G401 (cell line): ENCODE measurements around the gene PLCL2. TPM values are rescaled to one million over a fixed set of nuclear protein-coding genes. Genes with fewer than 3 reads are reported as not detected.
"Not testable (repeated sequence)": the region's sequence is repeated elsewhere in the genome, so short reads cannot be mapped to it uniquely, and the experiment has no call there.

Experiments
- DNase-seq: peaks from one replicate; pipeline ENCODE4 v3.0.0-alpha.2; 2015; ENCODE audit warnings: low spot score
- in situ Hi-C: cut with HindIII; loops from 2 replicates; pipeline ENCODE4 v1.10.0; 2016; ENCODE audit warnings: low sequenced_read_pairs, mixed read lengths
- total RNA-seq: library from RNA; depleted of rRNA; stranded (reverse); fragments of >200 nt; shearing (Covaris generic); gene quantifications from 2 replicates; pipeline ENCODE4 v1.2.3, GENCODE V29; 2014

The PLCL2 gene
- total RNA-seq, 1 experiment from 2014 or later, result not detected

DNA sequence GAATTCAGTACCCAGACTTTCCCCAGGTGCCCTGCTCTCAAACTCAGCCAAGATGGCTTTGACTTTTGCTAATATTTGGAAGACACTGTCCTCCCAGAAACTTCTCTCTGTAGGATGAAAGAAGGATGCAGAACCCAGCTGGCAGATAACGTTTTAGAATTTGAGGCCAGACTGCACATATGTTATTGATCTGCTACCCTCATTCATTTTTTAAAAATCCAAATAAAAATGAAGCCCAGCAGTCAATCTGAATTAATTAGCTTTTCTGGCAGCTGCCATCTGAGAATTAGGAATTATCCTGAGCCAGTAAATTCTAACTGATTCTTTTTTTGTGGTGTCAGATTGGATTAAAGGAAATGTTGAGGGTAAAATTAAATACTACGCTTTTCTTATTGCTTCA lies 236.6 kb downstream of the PLCL2 start:
- no peak for DNase-seq
- in situ Hi-C loops, result no loop called here

DNA sequence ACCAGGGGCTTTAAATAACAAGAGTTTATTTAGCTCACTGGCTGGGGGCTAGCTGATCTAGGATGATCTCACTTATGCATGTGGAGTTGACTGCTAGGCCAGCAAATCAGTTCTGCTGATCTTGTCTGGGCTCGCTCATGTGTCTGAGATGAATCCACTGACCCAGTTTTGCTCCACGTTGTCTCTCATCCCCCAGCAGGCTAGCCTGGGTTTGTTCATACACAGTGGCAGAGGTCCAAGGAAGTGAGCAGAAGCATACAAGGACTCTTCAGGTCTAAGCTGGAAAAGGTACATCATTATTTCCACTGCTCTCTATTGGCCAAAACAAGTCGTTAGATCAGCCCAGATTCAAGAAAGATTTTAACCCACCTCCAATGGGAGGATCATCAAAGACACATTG lies 238.0 kb downstream of the PLCL2 start:
- no peak for DNase-seq
- in situ Hi-C loops, result no loop called here

- in situ Hi-C loops, result no loop called here
- DNase-seq, result peak; percentile 59
Measured at GRCh38 chr3:17125738-17126442, 241.1 kb downstream of the PLCL2 start.

DNA sequence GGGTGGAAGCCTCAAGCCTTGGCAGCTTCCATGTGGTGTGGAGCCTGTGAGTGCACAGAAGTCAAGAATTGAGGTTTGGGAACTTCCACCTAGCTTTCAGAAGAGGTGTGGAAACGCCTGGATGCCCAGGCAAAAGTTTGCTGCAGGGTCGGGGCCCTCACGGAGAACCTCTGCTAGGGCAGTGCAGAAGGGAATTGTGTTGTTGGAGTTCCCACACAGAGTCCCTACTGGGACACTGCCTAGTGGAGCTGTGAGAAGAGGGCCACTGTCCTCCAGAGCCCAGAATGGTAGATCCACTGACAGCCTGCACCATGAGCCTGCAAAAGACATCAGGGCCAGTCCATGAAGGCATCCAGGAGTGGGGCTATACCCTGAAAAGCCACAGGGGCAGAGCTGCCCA lies 243.9 kb downstream of the PLCL2 start:
- DNase-seq, in situ Hi-C loops: not testable (repeated sequence)

GRCh38 chr3:17129556-17129955 lies 244.8 kb downstream of the PLCL2 start:
- no peak for DNase-seq
- in situ Hi-C loops, result no loop called here

DNA sequence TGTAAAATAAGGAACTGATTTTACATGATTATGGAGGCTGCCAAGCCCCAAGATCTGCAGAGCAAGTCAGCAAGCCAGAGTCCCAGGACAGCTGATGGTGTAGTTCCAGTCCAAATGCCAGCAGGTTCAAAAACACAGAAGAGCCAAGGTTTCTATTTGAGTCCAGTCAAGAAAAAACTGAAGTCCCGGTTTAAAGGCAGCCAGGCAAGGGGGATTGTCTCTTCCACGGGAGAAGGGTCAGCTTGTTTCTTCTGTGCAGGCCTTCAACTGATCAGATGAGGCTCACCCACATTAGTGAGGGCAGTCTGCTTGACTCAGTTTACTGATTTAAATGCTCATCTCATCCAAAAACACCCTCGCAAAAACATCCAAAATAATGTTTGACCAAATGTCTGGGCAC lies 246.2 kb downstream of the PLCL2 start:
- in situ Hi-C loops, result no loop called here
- peak; percentile 55 for DNase-seq

GRCh38 chr3:17132286-17133115 lies 247.7 kb downstream of the PLCL2 start:
- no peak for DNase-seq
- in situ Hi-C loops, result no loop called here

DNA sequence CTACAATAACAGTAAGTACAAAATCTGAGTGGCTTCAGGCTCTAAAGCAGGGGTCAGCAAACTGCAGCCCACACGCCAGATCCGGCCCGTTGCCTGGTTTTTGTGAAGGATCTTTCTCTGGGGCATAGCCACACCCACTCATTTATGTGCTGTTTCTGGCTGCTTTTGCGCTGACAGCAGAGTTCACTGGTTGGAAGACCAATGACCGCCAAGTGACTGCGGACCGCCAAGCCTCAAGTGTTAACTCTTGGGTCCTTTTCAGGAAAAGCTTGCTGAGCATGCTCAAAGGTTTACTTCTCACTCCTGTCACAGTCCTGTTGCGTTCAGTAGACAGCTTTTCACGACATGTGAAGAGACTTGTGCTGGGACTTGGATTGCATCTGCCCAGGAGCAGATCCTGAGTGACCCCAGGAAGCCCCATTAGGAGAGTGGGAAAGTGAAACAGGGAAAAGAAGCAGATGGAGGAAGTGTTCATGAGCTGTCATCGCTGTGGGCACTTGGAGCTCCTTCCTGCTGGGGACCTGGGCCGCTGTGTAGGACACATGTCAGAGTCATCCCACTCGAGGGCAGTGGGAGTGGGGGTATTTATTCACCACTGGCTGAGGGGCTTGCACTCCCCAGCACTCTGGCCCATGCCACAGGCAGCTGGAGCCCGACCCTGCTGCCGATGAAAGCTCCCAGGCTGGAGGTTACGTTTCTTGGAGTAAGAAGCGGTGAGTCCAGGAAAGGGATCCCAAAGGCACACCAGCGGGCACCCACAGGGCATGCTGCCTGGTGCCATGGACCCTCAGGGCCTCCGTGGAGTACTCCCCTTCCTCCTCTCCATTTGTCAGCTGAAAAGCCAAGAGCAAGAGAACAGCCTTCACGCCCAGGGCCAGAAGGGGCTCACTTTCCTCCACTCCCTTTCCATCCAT lies 249.1 kb downstream of the PLCL2 start:
- in situ Hi-C loops, result no loop called here
- no peak for DNase-seq

GRCh38 chr3:17135696-17136095 lies 250.9 kb downstream of the PLCL2 start:
- in situ Hi-C loops, result no loop called here
- DNase-seq, result no peak

- in situ Hi-C loops, result no loop called here
- peak; percentile 98 for DNase-seq
Measured at GRCh38 chr3:17136136-17136721, 251.5 kb downstream of the PLCL2 start.

DNA sequence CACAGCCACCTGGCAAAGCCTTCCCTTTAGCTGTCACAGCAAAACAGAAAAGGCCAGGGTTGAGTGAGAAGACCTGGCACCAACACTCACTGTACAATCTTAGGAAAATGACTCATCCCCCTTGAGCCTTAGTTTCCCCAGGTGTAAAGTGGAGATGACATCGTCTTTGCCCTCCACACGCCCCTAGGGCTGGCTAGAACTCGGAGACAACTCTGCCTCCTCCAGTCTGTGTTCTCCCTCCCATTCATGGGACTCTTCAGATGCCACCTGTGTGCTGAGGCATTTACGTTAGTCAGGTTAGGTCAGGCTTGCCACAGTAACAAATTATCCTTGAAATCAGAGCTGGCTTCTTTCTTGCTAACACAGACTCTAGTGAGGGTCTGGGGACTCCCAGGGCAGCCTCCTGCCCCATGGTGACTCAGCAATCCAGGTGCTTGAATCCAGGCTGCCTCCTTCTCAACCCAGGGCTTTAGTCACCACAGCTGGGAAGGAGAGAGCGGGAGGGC lies 252.6 kb downstream of the PLCL2 start:
- DNase-seq, result no peak
- in situ Hi-C loops, result no loop called here

GRCh38 chr3:17138246-17139039 lies 253.7 kb downstream of the PLCL2 start:
- no peak for DNase-seq
- in situ Hi-C loops, result no loop called here
